Sigmoid colon (tissue), 4 donors: Measurements from ENCODE around the gene GRB14.

ENCODE experiments used
- POLR2A ChIP-seq, 2 donors: fragments of 450-650 bp; IDR thresholded peaks; one replicate each; pipeline ENCODE4 v1.6.1; 2016; ENCODE audit warnings: antibody characterized with exemption in 2 of 2, mild to moderate bottlenecking in 2 of 2, moderate library complexity in 2 of 2
- POLR2AphosphoS5 ChIP-seq, 4 donors: sonication (generic); formaldehyde crosslinking; IDR thresholded peaks; one replicate each; pipeline ENCODE4 v1.6.1; 2017; ENCODE audit warnings: antibody characterized with exemption in 4 of 4
- TF ChIP-seq, protein P1 (sequence below), 4 experiments: fragments of 450-650 bp in 3 of 4; fragments of 200-600 bp in 1 of 4; IDR thresholded peaks; one replicate each; pipeline ENCODE4 v1.5.1; 2016 to 2019; ENCODE audit warnings: antibody characterized with exemption in 4 of 4, mild to moderate bottlenecking in 3 of 4, moderate library complexity in 2 of 4

DNA sequence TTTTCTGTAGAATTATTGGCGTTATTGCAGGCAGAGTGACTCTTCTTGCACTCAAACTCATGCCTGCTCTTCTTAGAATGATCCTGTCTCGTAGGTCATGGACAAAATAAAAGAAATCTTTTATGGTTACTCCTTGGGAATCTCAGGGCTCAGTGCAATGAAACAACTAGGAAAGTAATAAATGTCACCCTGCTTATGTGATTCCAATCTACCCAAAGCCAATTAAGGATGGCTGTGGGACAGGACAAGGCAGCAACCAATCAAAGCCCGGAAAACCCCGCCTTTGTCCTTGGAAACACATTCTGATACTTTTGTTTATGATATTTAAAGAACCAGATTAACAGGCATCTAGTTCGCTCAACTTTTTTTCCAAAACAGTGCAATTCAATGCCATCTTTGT lies 53.0 kb downstream of the GRB14 start:
- TF ChIP-seq POLR2A (IDR thresholded peaks at IDR 0.05) (no peak), POLR2AphosphoS5 (IDR thresholded peaks at IDR 0.05) (no peak)
- TF ChIP-seq, protein P1, sequence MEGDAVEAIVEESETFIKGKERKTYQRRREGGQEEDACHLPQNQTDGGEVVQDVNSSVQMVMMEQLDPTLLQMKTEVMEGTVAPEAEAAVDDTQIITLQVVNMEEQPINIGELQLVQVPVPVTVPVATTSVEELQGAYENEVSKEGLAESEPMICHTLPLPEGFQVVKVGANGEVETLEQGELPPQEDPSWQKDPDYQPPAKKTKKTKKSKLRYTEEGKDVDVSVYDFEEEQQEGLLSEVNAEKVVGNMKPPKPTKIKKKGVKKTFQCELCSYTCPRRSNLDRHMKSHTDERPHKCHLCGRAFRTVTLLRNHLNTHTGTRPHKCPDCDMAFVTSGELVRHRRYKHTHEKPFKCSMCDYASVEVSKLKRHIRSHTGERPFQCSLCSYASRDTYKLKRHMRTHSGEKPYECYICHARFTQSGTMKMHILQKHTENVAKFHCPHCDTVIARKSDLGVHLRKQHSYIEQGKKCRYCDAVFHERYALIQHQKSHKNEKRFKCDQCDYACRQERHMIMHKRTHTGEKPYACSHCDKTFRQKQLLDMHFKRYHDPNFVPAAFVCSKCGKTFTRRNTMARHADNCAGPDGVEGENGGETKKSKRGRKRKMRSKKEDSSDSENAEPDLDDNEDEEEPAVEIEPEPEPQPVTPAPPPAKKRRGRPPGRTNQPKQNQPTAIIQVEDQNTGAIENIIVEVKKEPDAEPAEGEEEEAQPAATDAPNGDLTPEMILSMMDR (IDR thresholded peaks at IDR 0.05) = no peak
